AG20443 (cell line): Measurements from ENCODE around the gene JAKMIP2.
"Not testable (repeated sequence)": the region's sequence is repeated elsewhere in the genome, so short reads cannot be mapped to it uniquely, and the experiment has no call there.

Experiments
- DNase-seq: peaks from one replicate; pipeline ENCODE4 v3.0.0; 2012; ENCODE audit warnings: low spot score, mixed read lengths

Gene JAKMIP2

GRCh38 chr5:147648597-147648996 lies 133.9 kb downstream of the JAKMIP2 start:
- DNase-seq, result no peak

- no peak for DNase-seq
These were observed 137.3 kb downstream of the JAKMIP2 start for GRCh38 chr5:147645197-147645596.

- DNase-seq, result no peak
These were observed 138.1 kb downstream of the JAKMIP2 start for GRCh38 chr5:147644460-147644859.

GRCh38 chr5:147643142-147643541 lies 139.4 kb downstream of the JAKMIP2 start:
- no peak for DNase-seq

- DNase-seq, result no peak
These were observed 139.9 kb downstream of the JAKMIP2 start for GRCh38 chr5:147642666-147643065.

GRCh38 chr5:147639321-147639720 lies 143.2 kb downstream of the JAKMIP2 start:
- no peak for DNase-seq

GRCh38 chr5:147636729-147636984 lies 145.9 kb downstream of the JAKMIP2 start:
- DNase-seq, result no peak

GRCh38 chr5:147635882-147636728 lies 146.4 kb downstream of the JAKMIP2 start:
- DNase-seq, result no peak

- not testable (repeated sequence) for DNase-seq
These were observed 147.1 kb downstream of the JAKMIP2 start for GRCh38 chr5:147635439-147635838.

- DNase-seq, result no peak
These were observed 149.4 kb downstream of the JAKMIP2 start for GRCh38 chr5:147633173-147633572.

GRCh38 chr5:147631428-147632003 lies 151.0 kb downstream of the JAKMIP2 start:
- no peak for DNase-seq

GRCh38 chr5:147629196-147629595 lies 153.3 kb downstream of the JAKMIP2 start:
- no peak for DNase-seq

- peak; percentile 61 for DNase-seq
These were observed 154.3 kb downstream of the JAKMIP2 start for GRCh38 chr5:147628058-147628895.

- DNase-seq, result no peak
These were observed 156.1 kb downstream of the JAKMIP2 start for GRCh38 chr5:147626464-147626863.

GRCh38 chr5:147621016-147621415 lies 161.5 kb downstream of the JAKMIP2 start:
- no peak for DNase-seq

- no peak for DNase-seq
These were observed 163.1 kb downstream of the JAKMIP2 start for GRCh38 chr5:147619281-147619878.

- DNase-seq, result no peak
These were observed 164.7 kb downstream of the JAKMIP2 start for GRCh38 chr5:147617711-147618350.

GRCh38 chr5:147617191-147617606 lies 165.3 kb downstream of the JAKMIP2 start:
- no peak for DNase-seq

GRCh38 chr5:147616421-147616820 lies 166.1 kb downstream of the JAKMIP2 start:
- DNase-seq, result no peak

GRCh38 chr5:147613359-147613758 lies 169.2 kb downstream of the JAKMIP2 start:
- DNase-seq, result peak; percentile 27

- peak; percentile 11 for DNase-seq
These were observed 171.0 kb downstream of the JAKMIP2 start for GRCh38 chr5:147611483-147611882.

GRCh38 chr5:147610798-147611197 lies 171.7 kb downstream of the JAKMIP2 start:
- no peak for DNase-seq
